GM12878 (cell line): ENCODE data around the gene MAP1LC3B. TPM values are rescaled to one million over a fixed set of nuclear protein-coding genes. Genes with fewer than 3 reads are reported as not detected.

Experiments used
- ATAC-seq: fragments of 200-7000 bp; cut with Tn5 transposase; 3 replicates; pipeline ENCODE4 v1.9.1; 2020; ENCODE audit warnings: mild to moderate bottlenecking, moderate library complexity
- BruUV-seq: library from RNA; stranded (reverse); fragments of 400-500 nt; replicated peaks from 2 replicates; lab custom pipeline; 2021; lab: Mats Ljungman, UMichigan
- CTCF ChIA-PET: fragments of 300-600 bp; sonication (Branson Sonifier 250); formaldehyde crosslinking; extraction: SDS; loops from one replicate; lab custom pipeline; 2021; ENCODE audit warnings: inconsistent platforms; lab: Yijun Ruan, JAX
- POLR2A ChIA-PET: fragments of 350-600 bp; formaldehyde crosslinking; extraction: SDS; loops from one replicate; lab custom pipeline; 2021; ENCODE audit warnings: inconsistent platforms; lab: Charles Lee
- RAD21 ChIA-PET: fragments of 300-600 bp; sonication (Branson Sonifier 250); formaldehyde crosslinking; loops from one replicate; lab custom pipeline; 2023; ENCODE audit warnings: antibody characterized with exemption; ENCODE audit not compliant: unreplicated experiment; lab: Charles Lee
- SMC1A ChIA-PET: fragments of 300-600 bp; sonication (Branson Sonifier 250); formaldehyde crosslinking; loops from one replicate; lab custom pipeline; 2023; ENCODE audit not compliant: unreplicated experiment, uncharacterized antibody; lab: Charles Lee
- DNase-seq: peaks from one replicate; pipeline ENCODE4 v3.0.0-alpha.2; 2011; ENCODE audit warnings: low read depth, low spot score
- FAIRE-seq: peaks from 3 replicates; lab custom pipeline; 2011; peaks lifted over from hg19 to GRCh38; lab: Jason Lieb, UNC
- H2AFZ ChIP-seq: 2 replicates; pipeline ENCODE4 v1.6.0; 2011; ENCODE audit warnings: low read depth, low read length, control low read depth; ENCODE audit not compliant: control insufficient read depth
- H3K27ac ChIP-seq: 2 replicates; pipeline ENCODE4 v1.5.1; 2011; ENCODE audit warnings: control low read depth; ENCODE audit not compliant: control insufficient read depth, insufficient read depth
- H3K27me3 ChIP-seq, 2 experiments: replicated peaks in 1 of 2; 2 replicates each; pipeline versions ENCODE4 v1.6.0 to v1.6.1; 2011; ENCODE audit warnings: low read length in 1 of 2; ENCODE audit not compliant: control insufficient read depth in 2 of 2, insufficient read depth in 2 of 2
- H3K36me3 ChIP-seq, 2 experiments: 2 replicates each; pipeline ENCODE4 v1.5.1; 2011; ENCODE audit warnings: low read length in 1 of 2; ENCODE audit not compliant: control insufficient read depth in 2 of 2, insufficient read depth in 2 of 2
- H3K4me1 ChIP-seq: 2 replicates; pipeline ENCODE4 v1.6.1; 2011; ENCODE audit warnings: mild to moderate bottlenecking, low read length, moderate library complexity, mixed read lengths; ENCODE audit not compliant: control insufficient read depth, insufficient read depth
- H3K4me2 ChIP-seq: 2 replicates; pipeline ENCODE4 v1.6.0; 2011; ENCODE audit warnings: control low read depth; ENCODE audit not compliant: control insufficient read depth, insufficient read depth
- H3K4me3 ChIP-seq: fragments of 200-600 bp; sonication (generic); 2 replicates; pipeline ENCODE4 v1.5.1; 2016
- H3K79me2 ChIP-seq: 2 replicates; pipeline ENCODE4 v1.6.0; 2011; ENCODE audit warnings: low read length; ENCODE audit not compliant: control insufficient read depth, insufficient read depth
- H3K9ac ChIP-seq: 2 replicates; pipeline ENCODE4 v1.8.0; 2011; ENCODE audit warnings: low read length, control low read depth, mixed read lengths; ENCODE audit not compliant: control insufficient read depth, insufficient read depth
- H3K9me3 ChIP-seq: replicated peaks from 3 replicates; pipeline ENCODE4 v1.5.1; 2011; ENCODE audit warnings: mild to moderate bottlenecking, low read length; ENCODE audit not compliant: control insufficient read depth, insufficient read depth
- H4K20me1 ChIP-seq: 2 replicates; pipeline ENCODE4 v1.6.0; 2011; ENCODE audit not compliant: control insufficient read depth, insufficient read depth
- BCL11A ChIP-seq: IDR thresholded peaks from 2 replicates; pipeline ENCODE4 v1.6.1; 2011; ENCODE audit warnings: low read depth, low read length
- BHLHE40 ChIP-seq, 2 experiments: fragments of 450-650 bp in 1 of 2; IDR thresholded peaks; 2 replicates each; pipeline ENCODE4 v1.6.1; 2011 to 2017; ENCODE audit warnings: low read depth in 2 of 2, borderline replicate concordance in 1 of 2, improper control_type of control experiment in 1 of 2, low read length in 1 of 2, mild to moderate bottlenecking in 1 of 2
- BMI1 ChIP-seq: fragments of 450-650 bp; IDR thresholded peaks from 2 replicates; pipeline ENCODE4 v1.6.1; 2016; ENCODE audit warnings: mild to moderate bottlenecking, moderate library complexity, borderline replicate concordance
- CEBPB ChIP-seq, 2 experiments: fragments of 150-350 bp in 1 of 2; IDR thresholded peaks; 2 replicates each; pipeline ENCODE4 v1.6.1; 2012 to 2014; ENCODE audit warnings: low read depth in 2 of 2, low read length in 2 of 2, borderline replicate concordance in 1 of 2, inconsistent platforms in 1 of 2
- ELK1 ChIP-seq: IDR thresholded peaks from 2 replicates; pipeline ENCODE4 v1.6.1; 2012; ENCODE audit warnings: low read depth, low read length, improper control_type of control experiment
- GABPA ChIP-seq: IDR thresholded peaks from 2 replicates; pipeline ENCODE4 v1.6.1; 2014; ENCODE audit warnings: antibody characterized with exemption, low read depth, mild to moderate bottlenecking, inconsistent platforms
- HDAC6 ChIP-seq: fragments of 200-600 bp; sonication (generic); IDR thresholded peaks from one replicate; pipeline ENCODE4 v1.8.0; 2017; ENCODE audit warnings: antibody characterized with exemption; ENCODE audit not compliant: unreplicated experiment
- HDGF ChIP-seq: fragments of 450-650 bp; IDR thresholded peaks from 2 replicates; pipeline ENCODE4 v1.6.1; 2016; ENCODE audit warnings: antibody characterized with exemption
- HSF1 ChIP-seq: fragments of 150-350 bp; IDR thresholded peaks from 2 replicates; pipeline ENCODE4 v1.6.1; 2014; ENCODE audit warnings: mild to moderate bottlenecking, low read depth, low read length
- LARP7 ChIP-seq: fragments of 450-650 bp; IDR thresholded peaks from 2 replicates; pipeline ENCODE4 v1.6.1; 2017; ENCODE audit warnings: mild to moderate bottlenecking
- MYC ChIP-seq: IDR thresholded peaks from 2 replicates; pipeline ENCODE4 v1.6.1; 2011; ENCODE audit warnings: mild to moderate bottlenecking, low read length, moderate library complexity, inconsistent platforms; ENCODE audit not compliant: insufficient read depth, insufficient replicate concordance, insufficient read length, severe bottlenecking
- NFXL1 ChIP-seq: fragments of 450-650 bp; IDR thresholded peaks from 2 replicates; pipeline ENCODE4 v1.6.1; 2017; ENCODE audit warnings: antibody characterized with exemption, mild to moderate bottlenecking, borderline replicate concordance
- NRF1 ChIP-seq: conservative IDR thresholded peaks from 2 replicates; pipeline ENCODE4 v1.6.1; 2011; ENCODE audit warnings: mild to moderate bottlenecking, low read depth, low read length, improper control_type of control experiment
- PKNOX1 ChIP-seq: fragments of 450-650 bp; IDR thresholded peaks from 2 replicates; pipeline ENCODE4 v1.6.1; 2016; ENCODE audit warnings: mild to moderate bottlenecking
- POLR2AphosphoS2 ChIP-seq: IDR thresholded peaks from 2 replicates; pipeline ENCODE4 v1.6.1; 2011; ENCODE audit warnings: low read depth, mild to moderate bottlenecking, low read length, improper control_type of control experiment, moderate library complexity
- RAD21 ChIP-seq: IDR thresholded peaks from 2 replicates; pipeline ENCODE4 v1.6.1; 2011; ENCODE audit warnings: mild to moderate bottlenecking, low read depth, low read length, moderate library complexity; ENCODE audit not compliant: insufficient read depth
- RB1 ChIP-seq: fragments of 450-650 bp; formaldehyde crosslinking; IDR thresholded peaks from 2 replicates; pipeline ENCODE4 v1.6.1; 2017; ENCODE audit warnings: mild to moderate bottlenecking, borderline replicate concordance
- RFX5 ChIP-seq: IDR thresholded peaks from 2 replicates; pipeline ENCODE4 v1.6.1; 2011; ENCODE audit warnings: low read depth, low read length, improper control_type of control experiment
- SREBF1 ChIP-seq: IDR thresholded peaks from 2 replicates; pipeline ENCODE4 v1.6.1; 2012; ENCODE audit warnings: mild to moderate bottlenecking, low read length
- WGBS: methylation state at CpG from one replicate; pipeline ENCODE4 v1.1.6; 2016; ENCODE audit warnings: low lambda C conversion rate; ENCODE audit not compliant: insufficient replicate concordance, insufficient coverage; ENCODE audit errors: missing lambda C conversion rate; 5-methylcytosine and 5-hydroxymethylcytosine counted together
- in situ Hi-C: fragments of 300-500 bp; cut with MboI; formaldehyde crosslinking; loops from 9 replicates; pipeline ENCODE4 v1.14.3; 2018; ENCODE audit warnings: mixed read lengths
- intact Hi-C: fragments of 100-400 bp; cut with micrococcal nuclease; formaldehyde crosslinking; loops from one replicate; pipeline ENCODE4 v1.14.2; 2022; ENCODE audit not compliant: unreplicated experiment
- polyA plus RNA-seq, 11 experiments: library from polyadenylated mRNA; depleted of rRNA in 4 of 11; unstranded in 6 of 11; stranded (reverse) in 5 of 11; fragments of >200 nt; fragmentation: Nextera tagmentation in 4 of 11; fragmentation: Illumina TruSeq in 1 of 11; extraction: Ambion mirVana in 4 of 11; extraction: Trizol in 1 of 11; gene quantifications; 1 replicate in 1 of 11; 2 replicates in 10 of 11; pipeline versions ENCODE4 v1.2.1 to v1.2.3, GENCODE V29; 2011 to 2016; ENCODE audit warnings: inconsistent platforms in 2 of 11, missing spikeins in 2 of 11, low read depth in 1 of 11
- total RNA-seq, 4 experiments: library from RNA; depleted of rRNA in 3 of 4; stranded (reverse); fragments of >200 nt in 3 of 4; fragmentation: Illumina TruSeq in 1 of 4; extraction: Trizol in 1 of 4; gene quantifications; 2 replicates each; pipeline versions ENCODE4 v1.2.1 to v1.2.3, GENCODE V29; 2013 to 2021

Gene MAP1LC3B
- total and polyA plus RNA-seq, 10 of the 15 experiments (the other 5 are each of a cell fraction or from before 2014, with no cell fraction given), result 6.1 to 42.8 (median 13.7) TPM

GRCh38 chr16:87369117-87369765 lies 22.9 kb upstream of the MAP1LC3B start:
- H3K9me3 ChIP-seq, result no peaks in the 10 kb centered on the region
- DNase-seq (no peak), ATAC-seq (no peak), FAIRE-seq (no peak)
- in situ Hi-C loops (no loop called here), intact Hi-C loops (no loop called here)
- peaks cover 0 to under 1% of the 10 kb centered on the region in 2 experiments; a peak in 3 of 4 replicates for H3K36me3 ChIP-seq
- no TSS peak for BruUV-seq
- H3K4me2 ChIP-seq, result no peak overlapping the region
- WGBS, result over 99% methylated on average over 14 of the region's 14 CpGs
- TF ChIP-seq MYC (no peak), SREBF1 (no peak), CEBPB (IDR thresholded peaks at IDR 0.05; ENCODE audit: borderline replicate concordance in 1 of 2, low read depth in 2 of 2, low read length in 2 of 2) (no peak), HSF1 (no peak), LARP7 (no peak), BCL11A (no peak), BHLHE40 (IDR thresholded peaks at IDR 0.05; ENCODE audit: borderline replicate concordance in 1 of 2, low read depth in 2 of 2, low read length in 1 of 2) (no peak), RB1 (no peak), PKNOX1 (no peak), HDGF (no peak), NRF1 (no peak), GABPA (no peak), RAD21 (no peak), BMI1 (no peak), HDAC6 (no peak), POLR2AphosphoS2 (no peak), NFXL1 (no peak), ELK1 (no peak), RFX5 (no peak)
- 0 out of 2 replicates have a peak, but pooled peaks cover 3% of the 10 kb centered on the region for H3K4me1 ChIP-seq
- CTCF ChIA-PET, result no interaction called here
- SMC1A ChIA-PET, result interaction anchor here (1.5 kb wide), 1 partner anchor 19 kb away, joined by 3 read pairs; no protein-coding TSS in a partner anchor
- no peak overlapping the region for H3K4me3 ChIP-seq
- no peaks in the 10 kb centered on the region for H4K20me1 ChIP-seq
- RAD21 ChIA-PET, result interaction anchor here (0.8 kb wide), 1 partner anchor 19 kb away, joined by 4 read pairs; no protein-coding TSS in a partner anchor
- H3K9ac ChIP-seq, result no peak overlapping the region
- H3K27me3 ChIP-seq, result no peaks in the 10 kb centered on the region
- H3K27ac ChIP-seq, result no peak overlapping the region
- peaks cover 21% of the 10 kb centered on the region for H3K79me2 ChIP-seq
- POLR2A ChIA-PET, result interaction anchor here (0.7 to 1.0 kb wide), 2 partner anchors 14 to 50 kb away, joined by 3 to 5 read pairs; partner anchors contain the start of gene FBXO31
- no peak overlapping the region for H2AFZ ChIP-seq
